NCI-H2029 treated with DMSO at 0.1 percent for 48 hours (cell line): ENCODE measurements around the gene ZNF44.
"Not testable (repeated sequence)": the region's sequence is repeated elsewhere in the genome, so short reads cannot be mapped to it uniquely, and the experiment has no call there.

Experiments
- DNase-seq: peaks from one replicate; lab custom pipeline; 2025; lab: John Stamatoyannopoulos, UW

ZNF44 gene

DNA sequence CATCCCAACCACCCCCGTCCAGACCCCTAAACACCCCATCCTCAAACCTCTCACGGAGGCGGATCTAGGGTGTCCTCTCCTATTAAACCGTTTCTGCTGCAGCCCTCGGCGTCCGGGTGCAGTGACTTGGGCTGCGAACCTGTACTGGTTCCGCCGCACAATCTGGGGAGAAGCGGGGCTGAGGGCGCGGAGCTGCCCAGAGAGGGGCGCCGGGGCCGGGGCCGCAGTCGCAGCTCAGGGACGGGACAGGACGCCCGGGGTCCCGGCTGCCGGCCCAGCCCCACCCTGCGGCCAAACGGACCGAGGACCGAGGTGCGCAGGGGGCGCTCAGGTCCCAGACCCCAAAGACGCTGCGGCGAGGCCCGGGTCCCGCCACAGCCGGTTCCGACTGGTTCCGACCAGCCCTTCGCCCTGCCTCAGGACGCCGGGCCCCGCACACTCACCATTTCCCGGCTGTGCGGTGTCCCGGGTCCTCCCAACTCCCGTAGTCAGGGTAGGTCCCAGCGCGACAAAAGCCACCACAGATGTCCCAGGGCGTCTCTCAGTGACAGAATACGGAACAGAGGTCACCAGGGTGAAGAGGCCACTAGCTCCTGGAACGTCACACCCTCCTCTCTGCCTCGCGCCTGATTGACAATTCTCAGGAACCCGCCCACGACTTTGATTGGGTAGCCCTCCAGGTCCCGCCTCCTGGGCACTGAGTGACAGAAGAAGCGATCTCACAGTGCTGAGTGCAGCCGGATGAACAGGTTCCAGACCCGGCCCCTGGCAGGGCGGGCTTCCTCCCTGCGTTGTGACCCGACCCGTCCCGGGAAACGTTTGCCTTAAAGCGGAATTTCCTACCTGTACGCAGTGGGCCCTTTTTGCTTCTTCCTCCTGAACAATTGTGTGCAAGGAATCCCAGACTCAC is at the start of gene ZNF44:
TSS of gene ZNF44 (minus strand) at position 635 of the 910 bp plus-strand sequence. CDS start at position 446, 189 bp downstream.
- peak; percentile 88 for DNase-seq

DNA sequence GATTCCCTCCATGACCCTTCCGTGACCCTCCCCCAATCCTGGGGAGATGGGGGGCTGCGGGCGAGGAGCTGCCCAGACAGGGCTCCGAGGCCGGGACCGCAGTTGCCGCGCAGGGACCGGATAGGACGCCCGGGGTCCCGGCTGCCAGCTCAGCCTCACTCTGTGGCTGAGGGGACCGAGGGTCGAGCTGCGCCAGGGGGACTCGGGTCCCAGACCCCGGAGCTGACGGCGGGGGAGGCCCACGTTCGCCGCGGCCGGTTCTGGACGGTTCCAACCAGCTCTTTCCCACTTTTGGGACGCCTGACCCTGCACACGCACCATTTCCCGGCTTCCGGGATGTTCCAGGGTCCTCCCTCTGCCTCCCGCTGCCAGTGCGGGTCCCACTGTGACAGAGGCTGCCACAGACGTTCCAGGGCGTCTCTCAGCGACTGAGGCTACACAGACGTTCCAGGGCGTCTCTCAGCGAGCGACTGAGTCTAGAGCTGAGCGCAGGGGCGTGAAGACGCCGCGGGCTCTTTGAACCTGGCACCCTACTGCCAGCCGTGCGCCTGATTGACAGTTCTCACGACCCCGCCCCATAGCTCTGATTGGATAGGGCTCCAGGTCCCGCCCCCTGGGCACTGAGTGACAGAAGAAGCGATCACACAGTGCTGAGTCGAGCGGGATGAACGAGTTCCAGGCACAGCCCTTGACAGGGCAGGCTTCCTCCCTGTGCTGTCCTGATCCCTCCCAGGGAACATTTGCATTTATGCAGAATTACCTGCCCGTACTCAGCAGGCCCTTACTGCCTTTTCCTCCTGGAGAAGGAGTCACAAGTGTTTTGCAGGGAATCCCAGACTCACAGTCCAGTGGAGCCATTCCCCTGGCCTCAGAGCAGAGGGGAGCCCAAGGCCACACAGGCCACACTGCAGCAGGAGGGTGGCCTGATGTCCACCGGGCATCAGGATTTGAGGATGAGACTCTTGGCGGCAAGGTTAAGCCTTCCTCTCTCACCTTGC is 38.8 kb upstream of the ZNF44 start, which contains the start of gene ZNF563:
TSS of gene ZNF563 (minus strand) at position 472 of the 998 bp plus-strand sequence. CDS start at position 321, 151 bp downstream.
- DNase-seq, result peak; percentile 85

DNA sequence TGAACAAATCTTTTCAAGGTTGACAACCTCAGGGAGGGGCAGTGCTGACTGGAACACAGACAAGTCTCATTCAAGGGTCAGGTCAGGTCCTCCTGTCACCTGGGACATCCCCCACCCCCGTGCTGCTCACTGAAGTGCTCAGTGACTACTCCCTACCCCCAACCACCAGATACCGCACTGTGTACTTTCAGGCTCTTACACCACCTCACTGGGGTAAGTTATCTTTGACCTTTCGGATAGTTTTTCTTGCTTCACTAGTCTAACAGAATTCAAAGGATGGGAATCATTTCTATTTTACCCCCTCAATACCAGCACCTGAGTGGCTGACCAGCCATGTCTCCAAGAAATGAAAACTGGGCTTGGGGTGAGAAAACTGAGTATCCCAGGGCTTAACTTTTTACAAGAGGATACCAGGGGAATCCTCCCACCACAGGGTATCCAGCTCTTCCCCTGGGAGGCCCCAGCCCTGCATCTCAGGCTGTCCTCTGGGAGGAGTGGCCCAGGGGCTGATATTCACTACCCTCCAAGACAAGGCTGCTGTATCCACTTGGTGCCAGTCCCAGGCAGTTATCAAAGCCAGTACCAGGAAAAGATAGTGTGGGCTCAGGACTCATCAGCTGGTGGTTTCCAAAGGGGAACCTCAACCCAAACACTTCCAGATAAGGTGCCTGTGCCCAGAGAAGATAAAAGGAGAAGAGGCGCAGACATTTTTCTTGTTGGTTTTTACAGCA is 36.7 kb upstream of the ZNF44 start:
- no peak for DNase-seq

DNA sequence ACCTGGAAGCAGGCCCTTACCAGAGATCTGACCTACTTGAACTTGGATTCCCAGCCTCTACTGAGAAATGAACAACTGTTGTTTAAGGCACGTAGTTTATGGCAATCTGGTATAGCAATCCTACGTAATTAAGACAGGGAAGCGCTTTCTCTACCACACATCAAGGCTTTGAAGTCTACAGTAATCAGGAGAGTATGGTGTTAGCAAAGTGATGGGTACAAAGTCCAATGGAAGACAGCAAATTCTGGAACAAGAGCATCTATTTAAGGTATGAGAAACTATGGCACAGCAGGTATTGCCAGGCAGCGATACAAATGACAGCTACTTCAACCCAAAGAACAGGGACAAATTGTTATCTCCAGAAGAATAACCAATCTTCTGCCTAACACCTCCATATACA is 35.7 kb upstream of the ZNF44 start:
- DNase-seq, result no peak

DNA sequence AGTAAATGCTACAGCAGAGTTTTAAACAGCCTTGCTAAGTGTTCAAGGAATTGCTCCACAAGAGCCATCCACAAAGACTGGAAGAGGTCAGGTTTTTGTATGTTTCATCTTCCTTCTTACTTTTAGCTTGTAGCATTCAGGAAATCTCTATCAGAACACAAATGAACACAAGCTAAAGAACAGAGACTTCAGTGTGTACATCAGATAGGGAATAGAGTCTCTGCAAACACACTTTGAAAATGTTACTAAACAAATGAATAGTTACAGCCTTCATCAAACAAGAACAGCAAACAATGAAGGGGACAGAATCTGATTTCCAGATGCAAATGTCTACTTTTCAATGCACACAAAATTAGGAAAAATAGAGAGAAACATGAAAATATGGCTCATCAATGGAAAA is 31.0 kb upstream of the ZNF44 start:
- DNase-seq, result no peak

DNA sequence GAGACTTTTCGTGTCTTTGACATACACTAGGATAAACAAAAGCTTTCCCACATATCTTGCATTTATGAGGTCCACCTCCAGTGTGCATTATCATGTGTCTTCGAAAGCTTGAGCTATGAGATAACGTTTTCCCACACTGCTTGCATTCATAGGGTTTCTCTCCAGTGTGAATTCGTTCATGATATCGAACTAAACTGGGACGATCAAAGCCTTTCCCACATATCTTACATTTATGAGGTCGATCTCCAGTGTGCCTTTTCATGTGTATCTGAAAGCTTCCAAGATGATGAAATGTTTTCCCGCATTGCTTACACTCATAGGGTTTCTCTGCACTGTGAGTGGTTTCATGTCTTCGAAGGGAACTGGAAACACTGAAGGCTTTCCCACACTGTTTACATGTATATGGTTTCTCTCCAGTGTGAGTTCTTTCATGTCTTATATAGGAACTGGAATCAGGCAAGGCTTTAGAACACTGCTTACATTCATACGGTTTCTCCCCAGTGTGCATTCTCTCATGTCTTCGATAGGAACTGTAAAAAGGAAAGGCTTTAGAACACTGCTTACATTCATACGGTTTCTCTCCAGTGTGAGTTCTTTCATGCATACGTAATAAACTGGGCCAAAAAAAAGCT is 24.2 kb upstream of the ZNF44 start:
- no peak for DNase-seq

DNA sequence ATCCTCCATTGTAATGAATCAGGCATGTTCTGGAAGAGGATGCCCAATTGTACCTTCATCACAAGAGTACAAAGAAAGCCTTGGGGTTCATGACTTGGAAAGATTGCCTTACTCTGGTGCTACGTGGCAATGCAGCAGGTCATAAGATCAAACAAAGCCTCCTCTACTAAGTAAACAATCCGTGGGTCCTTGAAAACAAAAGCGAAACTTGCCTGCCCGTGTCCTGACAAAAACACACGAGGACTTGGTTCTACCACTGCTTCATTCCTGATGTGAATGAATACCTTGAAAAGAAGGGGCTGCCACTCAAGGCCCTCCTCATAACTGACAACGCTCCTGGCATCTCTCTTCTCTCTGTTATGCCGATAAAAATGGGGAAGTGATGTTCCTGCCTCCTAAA is 19.9 kb upstream of the ZNF44 start:
- peak; percentile 24 for DNase-seq

DNA sequence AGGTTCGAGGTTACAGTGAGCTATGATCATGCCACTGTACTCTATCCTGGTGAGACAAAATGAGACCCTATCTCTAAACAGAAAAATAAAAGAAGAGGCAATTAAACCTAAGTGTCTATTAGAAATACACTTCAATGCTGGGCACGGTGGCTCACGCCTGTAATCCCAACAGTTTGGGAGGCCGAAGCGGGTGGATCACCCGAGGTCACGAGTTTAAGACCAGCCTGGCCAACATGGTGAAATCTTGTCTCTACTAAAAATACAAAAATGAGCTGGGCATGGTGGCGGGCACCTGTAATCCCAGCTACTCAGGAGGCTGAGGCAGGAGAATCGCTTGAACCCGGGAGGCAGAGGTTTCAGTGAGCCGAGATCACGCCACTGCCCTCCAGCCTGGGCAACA is 14.2 kb upstream of the ZNF44 start:
- DNase-seq, result not testable (repeated sequence)

DNA sequence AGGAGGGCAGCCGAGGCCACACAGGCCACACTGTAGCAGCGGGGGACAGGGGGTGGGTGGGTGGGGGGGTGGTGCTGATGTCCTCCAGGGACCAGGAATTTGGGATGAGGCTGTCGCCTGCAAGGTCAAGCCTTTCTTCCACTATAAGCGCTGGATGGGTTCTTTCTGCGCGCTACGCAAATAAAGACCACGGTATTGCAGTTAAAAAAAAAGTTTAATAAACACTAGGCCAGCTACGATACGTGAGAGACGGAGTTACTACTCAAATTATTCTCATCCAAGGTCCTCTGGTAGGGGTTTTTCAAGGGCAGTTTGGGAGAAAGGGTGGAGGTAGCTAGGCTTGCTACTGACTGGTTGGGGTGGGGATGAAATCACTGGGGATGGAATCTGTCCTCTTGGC is 508 bp upstream of the ZNF44 start:
- no peak for DNase-seq

DNA sequence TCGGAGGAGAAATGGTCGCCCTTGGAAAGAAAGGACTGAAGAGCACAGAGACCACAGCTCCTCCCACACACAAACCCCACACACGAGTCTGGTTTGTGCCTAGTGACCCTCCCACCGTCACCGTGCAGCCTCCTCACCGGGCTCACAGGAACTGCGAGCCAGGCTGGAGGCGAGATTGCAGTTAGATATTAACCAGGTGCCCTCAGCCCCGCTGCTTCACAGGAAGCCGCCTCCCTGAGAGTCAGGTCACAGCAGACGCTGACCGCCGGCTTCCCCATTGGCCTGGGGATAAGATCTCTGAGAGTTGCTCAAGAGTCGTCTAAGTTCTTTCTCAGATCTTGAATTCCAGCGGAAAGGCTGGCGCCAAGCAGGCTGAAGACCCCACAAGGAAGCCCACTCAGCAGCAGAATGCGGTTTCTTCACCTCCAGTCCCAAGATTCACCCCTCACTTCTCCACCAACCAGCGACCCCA is 870 bp downstream of the ZNF44 start:
- DNase-seq, result no peak

DNA sequence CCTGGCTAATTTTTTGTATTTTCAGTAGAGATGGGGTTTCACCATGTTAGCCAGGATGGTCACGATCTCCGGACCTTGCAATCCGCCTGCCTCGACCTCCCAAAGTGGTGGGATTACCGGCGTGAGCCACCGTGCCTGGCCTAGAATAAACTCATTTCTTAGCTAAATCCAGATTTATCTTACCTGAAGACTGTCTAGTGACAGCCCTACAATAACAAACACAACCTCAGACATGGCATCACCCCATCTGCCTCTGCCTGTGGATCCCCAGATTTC is 5.0 kb downstream of the ZNF44 start:
- no peak for DNase-seq

DNA sequence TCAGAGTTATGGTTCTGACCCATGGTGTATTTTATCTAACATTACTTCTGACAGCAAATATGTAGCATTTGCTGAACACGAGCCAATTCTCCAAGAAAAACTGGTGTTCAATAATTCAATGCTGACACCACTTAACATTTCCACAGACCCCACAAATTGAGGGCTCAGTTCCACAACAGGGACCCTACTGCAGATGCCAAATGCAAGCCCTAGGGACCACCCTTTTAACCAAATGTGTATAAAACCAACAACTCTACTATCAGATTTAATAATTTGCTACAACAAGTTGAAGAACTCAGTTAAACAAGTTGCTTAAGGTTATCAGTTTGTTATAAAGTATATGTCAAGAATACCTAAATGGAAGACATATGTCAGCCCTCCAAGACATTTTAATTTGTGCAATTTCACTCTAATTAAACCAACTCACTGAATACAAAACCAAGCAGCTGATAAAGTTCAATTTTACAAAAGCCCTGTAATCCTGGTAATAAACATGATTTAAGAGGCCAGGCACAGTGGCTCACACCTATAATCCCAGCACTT is 6.7 kb downstream of the ZNF44 start:
- no peak for DNase-seq

DNA sequence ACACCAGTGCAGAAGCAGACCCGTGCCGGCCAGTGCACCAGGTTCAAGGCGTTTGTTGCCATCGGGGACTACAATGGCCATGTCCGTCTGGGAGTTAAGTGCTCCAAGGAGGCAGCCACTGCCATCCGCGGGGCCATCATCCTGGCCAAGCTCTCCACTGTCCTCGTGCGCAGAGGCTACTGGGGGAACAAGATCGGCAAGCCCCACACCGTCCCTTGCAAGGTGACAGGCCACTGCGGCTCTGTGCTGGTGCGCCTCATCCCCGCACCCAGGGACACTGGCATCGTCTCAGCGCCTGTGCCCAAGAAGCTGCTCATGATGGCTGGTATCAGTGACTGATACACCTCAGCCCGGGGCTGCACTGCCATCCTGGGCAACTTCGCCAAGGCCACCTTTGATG is 10.1 kb downstream of the ZNF44 start:
- DNase-seq, result no peak

DNA sequence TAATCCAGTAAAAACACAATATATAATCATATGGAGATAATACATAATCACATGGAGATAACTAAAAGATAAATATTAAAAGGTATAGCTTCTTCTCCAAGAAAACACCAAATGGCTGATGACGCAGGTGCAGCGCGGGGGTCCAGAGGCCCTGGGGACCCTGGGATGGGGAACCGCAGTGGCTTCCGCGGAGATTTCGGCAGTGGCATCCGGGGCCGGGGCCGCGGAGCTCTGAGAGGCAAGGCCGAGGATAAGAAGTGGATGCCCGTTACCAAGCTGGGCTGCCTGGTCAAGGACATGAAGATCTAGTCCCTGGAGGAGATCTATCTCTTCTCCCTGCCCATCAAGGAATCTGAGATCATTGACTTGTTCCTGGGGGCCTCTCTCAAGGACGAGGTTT is 10.5 kb downstream of the ZNF44 start:
- DNase-seq, result no peak

DNA sequence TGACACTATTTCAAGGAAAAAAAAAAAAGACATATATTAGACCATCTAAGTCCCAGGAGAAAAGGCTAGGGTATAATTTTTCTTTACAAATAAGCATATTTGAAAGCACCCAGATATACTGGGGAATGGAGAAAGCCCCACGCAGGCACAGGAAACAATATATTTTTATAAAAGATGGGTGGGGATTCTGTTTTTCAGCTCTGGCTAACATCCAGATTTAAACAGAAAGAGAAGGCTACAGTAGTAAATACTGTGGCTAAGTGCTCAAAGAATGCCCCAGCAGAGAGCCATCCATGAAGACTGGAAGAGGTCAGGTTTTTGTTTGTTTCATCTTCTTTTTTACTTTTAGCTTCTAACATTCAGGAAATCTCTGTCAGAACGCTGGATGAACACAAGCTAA is 16.0 kb downstream of the ZNF44 start:
- no peak for DNase-seq

DNA sequence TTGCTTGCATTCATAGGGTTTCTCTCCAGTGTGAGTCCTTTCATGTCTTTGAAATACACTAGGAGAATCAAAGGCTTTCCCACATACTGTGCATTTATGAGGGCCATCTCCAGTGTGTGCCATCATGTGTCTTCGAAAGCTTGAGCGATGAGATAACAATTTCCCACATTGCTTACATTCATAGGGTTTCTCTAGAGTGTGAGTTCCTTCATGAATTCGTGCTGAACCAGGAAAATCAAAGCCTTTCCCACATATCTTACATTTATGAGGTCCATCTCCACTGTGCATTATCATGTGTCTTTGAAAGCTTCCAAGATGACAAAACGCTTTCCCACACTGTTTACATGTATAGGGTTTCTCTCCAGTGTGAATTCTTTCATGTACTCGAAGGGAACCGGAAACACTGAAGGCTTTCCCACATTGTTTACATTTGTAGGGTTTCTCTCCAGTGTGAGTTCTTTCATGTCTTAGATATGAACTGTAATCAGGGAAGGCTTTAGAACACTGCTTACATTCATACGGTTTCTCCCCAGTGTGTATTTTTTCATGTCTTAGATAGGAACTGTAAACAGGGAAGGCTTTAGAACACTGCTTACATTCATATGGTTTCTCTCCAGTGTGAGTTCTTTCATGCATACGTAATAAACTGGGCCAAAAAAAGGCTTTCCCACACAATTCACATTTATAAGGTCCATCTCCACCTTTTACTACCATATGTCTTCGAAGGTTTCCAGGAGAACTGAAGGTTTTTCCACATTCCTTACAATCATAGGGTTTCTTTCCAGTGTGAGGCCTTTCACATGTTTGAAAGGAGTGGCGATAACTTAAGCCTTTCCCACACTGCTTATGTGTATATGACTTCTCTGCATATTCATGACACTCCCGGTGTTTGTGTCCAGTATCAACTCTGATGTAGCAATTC is 21.4 kb downstream of the ZNF44 start:
- DNase-seq, result no peak

DNA sequence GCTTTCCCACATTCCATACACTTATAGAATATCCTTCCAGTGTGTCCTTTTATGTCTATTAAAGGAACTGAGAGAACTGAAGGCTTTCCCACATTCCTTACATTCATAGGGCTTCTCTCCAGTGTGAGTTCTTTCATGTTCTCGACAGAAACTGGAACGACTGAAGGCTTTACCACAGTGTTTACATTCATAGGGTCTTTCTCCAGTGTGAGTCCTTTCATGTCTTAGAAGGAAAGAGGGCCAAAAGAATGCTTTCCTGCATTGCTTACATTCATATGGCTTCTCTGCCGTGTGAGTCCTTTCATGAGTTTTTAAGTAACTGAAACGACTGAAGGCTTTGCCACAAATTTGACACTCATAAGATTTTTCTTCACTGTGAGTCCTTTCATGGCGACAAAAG is 22.3 kb downstream of the ZNF44 start:
- no peak for DNase-seq

DNA sequence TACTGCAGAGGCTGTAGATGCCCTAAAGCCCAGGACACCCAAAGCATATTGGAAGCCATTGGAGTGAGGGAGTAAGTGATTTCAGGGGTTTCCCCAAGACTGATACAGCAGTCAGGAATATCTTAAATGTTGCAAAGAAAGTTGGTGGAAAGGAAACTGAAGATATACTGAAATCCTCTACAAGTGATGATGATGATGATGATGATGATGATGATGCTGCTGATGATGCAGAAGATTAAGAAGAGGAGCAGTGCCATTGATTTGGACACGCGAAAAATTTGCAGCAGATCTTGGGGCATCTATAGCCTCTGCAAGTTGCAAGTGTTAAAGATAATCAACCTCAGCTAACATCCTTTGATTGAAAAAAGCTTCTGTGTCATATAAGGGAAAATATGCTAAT is 23.8 kb downstream of the ZNF44 start:
- no peak for DNase-seq

DNA sequence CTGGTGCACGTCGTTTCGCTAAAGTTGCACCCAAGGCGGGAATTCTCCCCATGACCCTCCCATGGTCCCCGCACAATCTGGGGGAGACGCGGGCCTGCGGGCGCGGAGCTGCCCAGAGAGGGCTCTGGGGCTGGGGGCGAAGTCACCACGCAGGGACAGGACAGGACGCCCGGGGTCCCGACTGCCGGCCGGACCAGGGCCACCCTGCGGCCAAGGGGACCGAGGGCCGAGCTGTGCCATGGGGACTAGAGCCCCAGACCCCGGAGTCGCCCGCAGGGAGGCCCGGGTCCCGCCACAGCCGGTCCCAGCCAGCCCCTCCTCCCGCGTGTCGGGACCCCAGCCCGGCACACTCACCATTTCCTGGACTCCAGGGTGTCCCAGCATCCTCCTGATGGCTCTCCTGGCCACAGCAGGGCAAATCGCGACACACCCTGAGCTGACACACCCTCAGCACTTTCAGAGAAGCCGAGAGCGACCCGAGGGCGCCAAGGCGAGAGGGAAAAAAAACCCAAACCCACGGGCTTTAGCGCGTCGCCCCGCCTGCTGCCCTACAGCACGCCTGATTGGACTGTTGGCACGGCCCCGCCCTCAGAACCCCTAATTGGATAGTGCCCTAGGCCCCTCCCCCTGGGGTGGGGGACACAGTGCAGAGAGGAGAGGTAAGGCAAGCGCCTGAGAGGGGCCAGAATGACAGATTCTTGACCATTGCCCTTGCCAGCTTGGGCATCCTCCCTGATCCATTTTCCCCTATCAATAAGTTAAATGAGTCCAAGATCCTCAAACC is 28.6 kb downstream of the ZNF44 start:
- DNase-seq, result no peak
